ENCODE data around the gene GTF2H4.

GRCh38 chr6:30930506-30930905 lies 22.5 kb downstream of the GTF2H4 start:
- TF ChIP-seq CTCF (conservative IDR thresholded peaks at IDR 0.05) (no peak), EZH2 (IDR thresholded peaks at IDR 0.05; ENCODE audit: low read depth) (no peak)

Data from PC-9 (cell line).